ENCODE data around the gene RGS9BP. TPM values are rescaled to one million over a fixed set of nuclear protein-coding genes. Genes with fewer than 3 reads are reported as not detected.

The RGS9BP gene
- 0.21 TPM in 2 replicates for total RNA-seq

- intact Hi-C loops (cut with micrococcal nuclease), result loop anchor here (1.0 to 10.0 kb wide), 4 partner anchors 16 to 1499 kb away; partner anchors contain the start of genes FAAP24, LSM14A, NUDT19 and PDCD5
- Mint-ChIP-seq H3K27ac (peak within 1 kb of the TSS; percentile 17), H3K4me1 (ENCODE audit: low read depth) (peaks cover 25% of the 10 kb centered on the region), H3K27me3 (ENCODE audit: low read depth) (peaks cover 16% of the 10 kb centered on the region), H3K36me3 (ENCODE audit: low read depth) (peaks cover 4% of the 10 kb centered on the region), H3K9me3 (no peaks in the 10 kb centered on the region), H3K4me3 (ENCODE audit: low read depth) (peak within 1 kb of the TSS; percentile 82)
- peak; percentile 54 for DNase-seq (ENCODE audit: low spot score)
Measured at GRCh38 chr19:32675720-32676185, at the start of gene RGS9BP. Gene RGS9BP, plus strand, starts transcription at chr19:32675848. Its CDS starts 416 bp downstream, at chr19:32676264.

- intact Hi-C loops (cut with micrococcal nuclease), result no loop called here
- peaks cover 22% of the 10 kb centered on the region for H3K36me3 Mint-ChIP-seq (ENCODE audit: low read depth)
Measured at GRCh38 chr19:32626969-32627368, 48.7 kb upstream of the RGS9BP start.

GRCh38 chr19:32627714-32628270 lies 47.9 kb upstream of the RGS9BP start:
- H3K27ac Mint-ChIP-seq, result no peak overlapping the region
- H3K36me3 Mint-ChIP-seq (ENCODE audit: low read depth), result peaks cover 15% of the 10 kb centered on the region
- intact Hi-C loops (cut with micrococcal nuclease), result no loop called here
- no peaks in the 10 kb centered on the region for H3K4me1 Mint-ChIP-seq (ENCODE audit: low read depth)
- H3K9me3 Mint-ChIP-seq, result no peaks in the 10 kb centered on the region
- no peak overlapping the region for H3K4me3 Mint-ChIP-seq (ENCODE audit: low read depth)
- DNase-seq (ENCODE audit: low spot score), result no peak
- no peaks in the 10 kb centered on the region for H3K27me3 Mint-ChIP-seq (ENCODE audit: low read depth)

More at GRCh38 chr19:32626969-32627368, 48.7 kb upstream of the RGS9BP start:
- H3K4me1 Mint-ChIP-seq (ENCODE audit: low read depth), result no peaks in the 10 kb centered on the region
- no peak overlapping the region for H3K27ac Mint-ChIP-seq
- no peak for DNase-seq (ENCODE audit: low spot score)
- no peak overlapping the region for H3K4me3 Mint-ChIP-seq (ENCODE audit: low read depth)
- H3K27me3 Mint-ChIP-seq (ENCODE audit: low read depth), result no peaks in the 10 kb centered on the region
- H3K9me3 Mint-ChIP-seq, result no peaks in the 10 kb centered on the region

- Mint-ChIP-seq H3K27ac (no peak overlapping the region), H3K27me3 (ENCODE audit: low read depth) (no peaks in the 10 kb centered on the region), H3K4me3 (ENCODE audit: low read depth) (no peak overlapping the region), H3K9me3 (no peaks in the 10 kb centered on the region), H3K36me3 (ENCODE audit: low read depth) (peaks cover 12% of the 10 kb centered on the region), H3K4me1 (ENCODE audit: low read depth) (no peaks in the 10 kb centered on the region)
- intact Hi-C loops (cut with micrococcal nuclease), result no loop called here
- DNase-seq (ENCODE audit: low spot score), result no peak
Measured at GRCh38 chr19:32630338-32630737, 45.3 kb upstream of the RGS9BP start.

GRCh38 chr19:32631381-32631780 lies 44.3 kb upstream of the RGS9BP start:
- intact Hi-C loops (cut with micrococcal nuclease), result no loop called here
- H3K36me3 Mint-ChIP-seq (ENCODE audit: low read depth), result peaks cover 9% of the 10 kb centered on the region
- no peaks in the 10 kb centered on the region for H3K27me3 Mint-ChIP-seq (ENCODE audit: low read depth)
- DNase-seq (ENCODE audit: low spot score), result no peak
- no peaks in the 10 kb centered on the region for H3K9me3 Mint-ChIP-seq
- H3K4me1 Mint-ChIP-seq (ENCODE audit: low read depth), result no peaks in the 10 kb centered on the region
- H3K4me3 Mint-ChIP-seq (ENCODE audit: low read depth), result no peak overlapping the region
- no peak overlapping the region for H3K27ac Mint-ChIP-seq

- Mint-ChIP-seq H3K4me3 (ENCODE audit: low read depth) (no peak overlapping the region), H3K9me3 (no peaks in the 10 kb centered on the region), H3K27ac (no peak overlapping the region), H3K27me3 (ENCODE audit: low read depth) (no peaks in the 10 kb centered on the region), H3K4me1 (ENCODE audit: low read depth) (no peaks in the 10 kb centered on the region), H3K36me3 (ENCODE audit: low read depth) (peaks cover 34% of the 10 kb centered on the region)
- no peak for DNase-seq (ENCODE audit: low spot score)
- intact Hi-C loops (cut with micrococcal nuclease), result no loop called here
Measured at GRCh38 chr19:32637480-32637879, 38.2 kb upstream of the RGS9BP start.

GRCh38 chr19:32638625-32639024 lies 37.0 kb upstream of the RGS9BP start:
- Mint-ChIP-seq H3K4me3 (ENCODE audit: low read depth) (no peak overlapping the region), H3K36me3 (ENCODE audit: low read depth) (peaks cover 42% of the 10 kb centered on the region), H3K9me3 (no peaks in the 10 kb centered on the region), H3K4me1 (ENCODE audit: low read depth) (peaks cover 10% of the 10 kb centered on the region), H3K27me3 (ENCODE audit: low read depth) (no peaks in the 10 kb centered on the region), H3K27ac (no peak overlapping the region)
- intact Hi-C loops (cut with micrococcal nuclease), result no loop called here
- DNase-seq (ENCODE audit: low spot score), result no peak

GRCh38 chr19:32642771-32643170 lies 32.9 kb upstream of the RGS9BP start:
- no peaks in the 10 kb centered on the region for H3K9me3 Mint-ChIP-seq
- peaks cover 29% of the 10 kb centered on the region for H3K4me1 Mint-ChIP-seq (ENCODE audit: low read depth)
- DNase-seq (ENCODE audit: low spot score), result peak; percentile 52
- H3K27me3 Mint-ChIP-seq (ENCODE audit: low read depth), result no peaks in the 10 kb centered on the region
- intact Hi-C loops (cut with micrococcal nuclease), result no loop called here
- peaks cover 59% of the 10 kb centered on the region for H3K36me3 Mint-ChIP-seq (ENCODE audit: low read depth)
- peak overlapping the region; percentile 13 for H3K4me3 Mint-ChIP-seq (ENCODE audit: low read depth)
- H3K27ac Mint-ChIP-seq, result no peak overlapping the region

GRCh38 chr19:32646556-32646955 lies 29.1 kb upstream of the RGS9BP start:
- Mint-ChIP-seq H3K4me3 (ENCODE audit: low read depth) (no peak overlapping the region), H3K36me3 (ENCODE audit: low read depth) (peaks cover 53% of the 10 kb centered on the region), H3K4me1 (ENCODE audit: low read depth) (peaks cover 29% of the 10 kb centered on the region), H3K27me3 (ENCODE audit: low read depth) (no peaks in the 10 kb centered on the region), H3K9me3 (no peaks in the 10 kb centered on the region), H3K27ac (no peak overlapping the region)
- no peak for DNase-seq (ENCODE audit: low spot score)
- intact Hi-C loops (cut with micrococcal nuclease), result no loop called here

- H3K36me3 Mint-ChIP-seq (ENCODE audit: low read depth), result peaks cover 45% of the 10 kb centered on the region
- no peak for DNase-seq (ENCODE audit: low spot score)
- H3K27me3 Mint-ChIP-seq (ENCODE audit: low read depth), result no peaks in the 10 kb centered on the region
- peaks cover 29% of the 10 kb centered on the region for H3K4me1 Mint-ChIP-seq (ENCODE audit: low read depth)
- no peak overlapping the region for H3K4me3 Mint-ChIP-seq (ENCODE audit: low read depth)
- no peaks in the 10 kb centered on the region for H3K9me3 Mint-ChIP-seq
- intact Hi-C loops (cut with micrococcal nuclease), result no loop called here
- no peak overlapping the region for H3K27ac Mint-ChIP-seq
Measured at GRCh38 chr19:32647361-32647760, 28.3 kb upstream of the RGS9BP start.

- H3K27ac Mint-ChIP-seq, result no peak overlapping the region
- H3K4me3 Mint-ChIP-seq (ENCODE audit: low read depth), result no peak overlapping the region
- H3K27me3 Mint-ChIP-seq (ENCODE audit: low read depth), result no peaks in the 10 kb centered on the region
- H3K4me1 Mint-ChIP-seq (ENCODE audit: low read depth), result peaks cover 13% of the 10 kb centered on the region
- no peaks in the 10 kb centered on the region for H3K9me3 Mint-ChIP-seq
- peaks cover 26% of the 10 kb centered on the region for H3K36me3 Mint-ChIP-seq (ENCODE audit: low read depth)
- no peak for DNase-seq (ENCODE audit: low spot score)
- intact Hi-C loops (cut with micrococcal nuclease), result no loop called here
Measured at GRCh38 chr19:32649751-32650150, 25.9 kb upstream of the RGS9BP start.

GRCh38 chr19:32650671-32651070 lies 25.0 kb upstream of the RGS9BP start:
- intact Hi-C loops (cut with micrococcal nuclease), result no loop called here
- Mint-ChIP-seq H3K27ac (no peak overlapping the region), H3K4me1 (ENCODE audit: low read depth) (peaks cover 13% of the 10 kb centered on the region), H3K9me3 (no peaks in the 10 kb centered on the region), H3K4me3 (ENCODE audit: low read depth) (no peak overlapping the region), H3K36me3 (ENCODE audit: low read depth) (peaks cover 26% of the 10 kb centered on the region), H3K27me3 (ENCODE audit: low read depth) (no peaks in the 10 kb centered on the region)
- DNase-seq (ENCODE audit: low spot score), result no peak

- no peaks in the 10 kb centered on the region for H3K9me3 Mint-ChIP-seq
- no peak overlapping the region for H3K4me3 Mint-ChIP-seq (ENCODE audit: low read depth)
- peaks cover 10% of the 10 kb centered on the region for H3K4me1 Mint-ChIP-seq (ENCODE audit: low read depth)
- no peaks in the 10 kb centered on the region for H3K27me3 Mint-ChIP-seq (ENCODE audit: low read depth)
- no peak for DNase-seq (ENCODE audit: low spot score)
- intact Hi-C loops (cut with micrococcal nuclease), result no loop called here
- H3K27ac Mint-ChIP-seq, result no peak overlapping the region
- H3K36me3 Mint-ChIP-seq (ENCODE audit: low read depth), result peaks cover 28% of the 10 kb centered on the region
Measured at GRCh38 chr19:32651729-32652140, 23.9 kb upstream of the RGS9BP start.
